Panc1 (cell line): ENCODE data around the gene ARHGAP45. TPM values are rescaled to one million over a fixed set of nuclear protein-coding genes. Genes with fewer than 3 reads are reported as not detected.

Experiments used
- ATAC-seq: fragments of 200-7000 bp; cut with Tn5 transposase; 2 replicates; pipeline ENCODE4 v1.9.1; 2020; ENCODE audit warnings: mild to moderate bottlenecking, moderate library complexity
- BruUV-seq: library from RNA; stranded (reverse); fragments of 400-500 nt; replicated peaks from 2 replicates; lab custom pipeline; 2021; lab: Mats Ljungman, UMichigan
- CTCF ChIA-PET: fragments of 300-600 bp; sonication (Branson Sonifier 250); formaldehyde crosslinking; loops from one replicate; lab custom pipeline; 2022; ENCODE audit warnings: antibody characterized with exemption; lab: Charles Lee
- POLR2A ChIA-PET: fragments of 300-600 bp; sonication (Branson Sonifier 250); formaldehyde crosslinking; loops from one replicate; lab custom pipeline; 2022; ENCODE audit warnings: antibody characterized with exemption; lab: Charles Lee
- DNase-seq: peaks from one replicate; pipeline ENCODE4 v3.0.0-alpha.2; 2010; ENCODE audit warnings: low read depth, low spot score
- H3K27ac ChIP-seq: 2 replicates; pipeline ENCODE4 v1.5.1; 2011; ENCODE audit warnings: mild to moderate bottlenecking, low read length, inconsistent platforms
- H3K27me3 ChIP-seq: fragments of 200-500 bp; sonication (Bioruptor generic); 2 replicates; pipeline ENCODE4 v1.6.0; 2014; ENCODE audit warnings: low read length, inconsistent platforms; ENCODE audit not compliant: control insufficient read depth, insufficient read depth
- H3K36me3 ChIP-seq: fragments of 200-500 bp; sonication (Bioruptor generic); 2 replicates; pipeline ENCODE4 v1.5.1; 2014; ENCODE audit warnings: inconsistent platforms, mild to moderate bottlenecking, low read length, moderate library complexity; ENCODE audit not compliant: control insufficient read depth, insufficient read depth
- H3K4me1 ChIP-seq: 2 replicates; pipeline ENCODE4 v1.5.1; 2011; ENCODE audit warnings: inconsistent platforms, mild to moderate bottlenecking, low read length, moderate library complexity; ENCODE audit not compliant: control insufficient read depth, insufficient read depth
- H3K4me3 ChIP-seq, 2 experiments: 2 replicates each; pipeline ENCODE4 v1.5.1; 2011 to 2012; ENCODE audit warnings: low read depth in 2 of 2, low read length in 2 of 2, mild to moderate bottlenecking in 2 of 2, inconsistent platforms in 1 of 2, moderate library complexity in 1 of 2
- H3K9me3 ChIP-seq: fragments of 200-500 bp; sonication (Bioruptor generic); 2 replicates; pipeline ENCODE4 v1.5.1; 2014; ENCODE audit warnings: low read depth, mild to moderate bottlenecking, inconsistent platforms, low read length, moderate library complexity; ENCODE audit not compliant: control insufficient read depth, insufficient read depth
- POLR2AphosphoS5 ChIP-seq: IDR thresholded peaks from 2 replicates; pipeline ENCODE4 v1.6.1; 2012; ENCODE audit warnings: mild to moderate bottlenecking, low read depth, low read length, moderate library complexity
- SIN3A ChIP-seq: IDR thresholded peaks from 2 replicates; pipeline ENCODE4 v1.6.1; 2012; ENCODE audit warnings: low read depth, mild to moderate bottlenecking, low read length, moderate library complexity, borderline replicate concordance; ENCODE audit not compliant: insufficient read depth
- TCF7L2 ChIP-seq: IDR thresholded peaks from 2 replicates; pipeline ENCODE4 v1.6.1; 2011; ENCODE audit warnings: mild to moderate bottlenecking, low read depth, low read length, inconsistent platforms
- in situ Hi-C: cut with HindIII; loops from 2 replicates; pipeline ENCODE4 v1.10.0; 2016; ENCODE audit warnings: low sequenced_read_pairs, low pct_unique_long_range_greater_than_20kb
- intact Hi-C: fragments of 100-400 bp; cut with micrococcal nuclease; formaldehyde crosslinking; loops from one replicate; pipeline ENCODE4 v1.10.0; 2022; ENCODE audit not compliant: unreplicated experiment
- total RNA-seq: library from RNA; stranded (reverse); gene quantifications from one replicate; pipeline ENCODE4 v1.2.1, GENCODE V29; 2021; ENCODE audit not compliant: unreplicated experiment
- TF ChIP-seq, protein P1 (sequence below): fragments of 450-650 bp; IDR thresholded peaks from 2 replicates; pipeline ENCODE4 v1.5.1; 2017; ENCODE audit warnings: mild to moderate bottlenecking
- TF ChIP-seq, protein P2 (sequence below), 2 experiments: IDR thresholded peaks; 2 replicates each; pipeline ENCODE4 v1.6.1; 2011 to 2012; ENCODE audit warnings: low read depth in 2 of 2, control low read depth in 1 of 2, low read length in 1 of 2, mild to moderate bottlenecking in 1 of 2, moderate library complexity in 1 of 2; ENCODE audit not compliant: insufficient read depth in 1 of 2

Gene ARHGAP45
- total RNA-seq, 1 experiment from 2014 or later = 27.8 TPM

DNA sequence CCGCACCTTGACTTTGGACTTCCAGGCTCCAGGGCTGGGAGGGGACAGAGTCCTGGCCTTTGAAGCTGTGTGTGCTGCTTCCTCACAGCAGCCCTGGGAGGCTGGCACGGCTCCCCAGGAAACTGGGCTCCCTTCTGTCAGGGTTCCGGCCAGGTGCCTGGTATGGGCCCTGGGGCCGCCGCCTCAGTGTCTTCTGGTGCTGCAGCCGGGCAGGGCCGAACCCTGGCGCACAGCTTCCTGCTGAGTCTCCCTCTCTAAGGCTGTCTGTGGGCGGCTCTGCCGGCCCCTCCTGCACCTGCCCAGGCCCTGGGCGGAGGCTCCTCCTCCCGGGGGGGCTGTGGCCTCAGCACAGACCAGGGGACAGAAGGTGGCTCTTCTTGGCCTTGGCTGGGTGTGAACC is 69.2 kb downstream of the ARHGAP45 start:
- TF ChIP-seq SIN3A = no peak
- no peak for TF ChIP-seq POLR2AphosphoS5
- TF ChIP-seq, protein P1, sequence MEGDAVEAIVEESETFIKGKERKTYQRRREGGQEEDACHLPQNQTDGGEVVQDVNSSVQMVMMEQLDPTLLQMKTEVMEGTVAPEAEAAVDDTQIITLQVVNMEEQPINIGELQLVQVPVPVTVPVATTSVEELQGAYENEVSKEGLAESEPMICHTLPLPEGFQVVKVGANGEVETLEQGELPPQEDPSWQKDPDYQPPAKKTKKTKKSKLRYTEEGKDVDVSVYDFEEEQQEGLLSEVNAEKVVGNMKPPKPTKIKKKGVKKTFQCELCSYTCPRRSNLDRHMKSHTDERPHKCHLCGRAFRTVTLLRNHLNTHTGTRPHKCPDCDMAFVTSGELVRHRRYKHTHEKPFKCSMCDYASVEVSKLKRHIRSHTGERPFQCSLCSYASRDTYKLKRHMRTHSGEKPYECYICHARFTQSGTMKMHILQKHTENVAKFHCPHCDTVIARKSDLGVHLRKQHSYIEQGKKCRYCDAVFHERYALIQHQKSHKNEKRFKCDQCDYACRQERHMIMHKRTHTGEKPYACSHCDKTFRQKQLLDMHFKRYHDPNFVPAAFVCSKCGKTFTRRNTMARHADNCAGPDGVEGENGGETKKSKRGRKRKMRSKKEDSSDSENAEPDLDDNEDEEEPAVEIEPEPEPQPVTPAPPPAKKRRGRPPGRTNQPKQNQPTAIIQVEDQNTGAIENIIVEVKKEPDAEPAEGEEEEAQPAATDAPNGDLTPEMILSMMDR = no peak
- TF ChIP-seq, protein P2, sequence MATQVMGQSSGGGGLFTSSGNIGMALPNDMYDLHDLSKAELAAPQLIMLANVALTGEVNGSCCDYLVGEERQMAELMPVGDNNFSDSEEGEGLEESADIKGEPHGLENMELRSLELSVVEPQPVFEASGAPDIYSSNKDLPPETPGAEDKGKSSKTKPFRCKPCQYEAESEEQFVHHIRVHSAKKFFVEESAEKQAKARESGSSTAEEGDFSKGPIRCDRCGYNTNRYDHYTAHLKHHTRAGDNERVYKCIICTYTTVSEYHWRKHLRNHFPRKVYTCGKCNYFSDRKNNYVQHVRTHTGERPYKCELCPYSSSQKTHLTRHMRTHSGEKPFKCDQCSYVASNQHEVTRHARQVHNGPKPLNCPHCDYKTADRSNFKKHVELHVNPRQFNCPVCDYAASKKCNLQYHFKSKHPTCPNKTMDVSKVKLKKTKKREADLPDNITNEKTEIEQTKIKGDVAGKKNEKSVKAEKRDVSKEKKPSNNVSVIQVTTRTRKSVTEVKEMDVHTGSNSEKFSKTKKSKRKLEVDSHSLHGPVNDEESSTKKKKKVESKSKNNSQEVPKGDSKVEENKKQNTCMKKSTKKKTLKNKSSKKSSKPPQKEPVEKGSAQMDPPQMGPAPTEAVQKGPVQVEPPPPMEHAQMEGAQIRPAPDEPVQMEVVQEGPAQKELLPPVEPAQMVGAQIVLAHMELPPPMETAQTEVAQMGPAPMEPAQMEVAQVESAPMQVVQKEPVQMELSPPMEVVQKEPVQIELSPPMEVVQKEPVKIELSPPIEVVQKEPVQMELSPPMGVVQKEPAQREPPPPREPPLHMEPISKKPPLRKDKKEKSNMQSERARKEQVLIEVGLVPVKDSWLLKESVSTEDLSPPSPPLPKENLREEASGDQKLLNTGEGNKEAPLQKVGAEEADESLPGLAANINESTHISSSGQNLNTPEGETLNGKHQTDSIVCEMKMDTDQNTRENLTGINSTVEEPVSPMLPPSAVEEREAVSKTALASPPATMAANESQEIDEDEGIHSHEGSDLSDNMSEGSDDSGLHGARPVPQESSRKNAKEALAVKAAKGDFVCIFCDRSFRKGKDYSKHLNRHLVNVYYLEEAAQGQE (IDR thresholded peaks at IDR 0.05; ENCODE audit: insufficient read depth in 1 of 2, low read depth in 2 of 2, low read length in 1 of 2) = no peak
- TF ChIP-seq TCF7L2 = no peak
- no peak overlapping the region for H3K4me3 ChIP-seq
- BruUV-seq = TSS peak; percentile 60
- DNase-seq (no peak), ATAC-seq (no peak)
- H3K4me1 ChIP-seq = peaks cover 33% of the 10 kb centered on the region
- in situ Hi-C loops = no loop called here
- H3K9me3 ChIP-seq = no peaks in the 10 kb centered on the region
- no peaks in the 10 kb centered on the region for H3K27me3 ChIP-seq
- intact Hi-C loops = no loop called here
- H3K36me3 ChIP-seq = no peaks in the 10 kb centered on the region; the same call in 1 of the 2 replicates
- CTCF ChIA-PET = no interaction called here
- POLR2A ChIA-PET = interaction anchor here (0.6 kb wide), 1 partner anchor 10 kb away, joined by 4 read pairs; no protein-coding TSS in a partner anchor
- peak overlapping the region; percentile 51; the same call in 1 of the 2 replicates for H3K27ac ChIP-seq

Other genes starting within 250 kb of the ARHGAP45 start
- 63.7 TPM for gene PLPPR3, start 245.2 kb upstream of the ARHGAP45 start, total RNA-seq
- 5.8 TPM for gene AZU1, start 239.3 kb upstream of the ARHGAP45 start, total RNA-seq
- 1.5 TPM for gene PRTN3, start 226.2 kb upstream of the ARHGAP45 start, total RNA-seq
- 0.57 TPM for gene ELANE, start 214.9 kb upstream of the ARHGAP45 start, total RNA-seq
- 9.9 TPM for gene CFD, start 207.5 kb upstream of the ARHGAP45 start, total RNA-seq
- gene MED16, start 174.0 kb upstream of the ARHGAP45 start, total RNA-seq = 39.5 TPM
- not detected for gene RNU6-9, start 173.7 kb upstream of the ARHGAP45 start, total RNA-seq
- gene R3HDM4, start 153.9 kb upstream of the ARHGAP45 start, total RNA-seq = 43.5 TPM
- 0.92 TPM for gene KISS1R, start 149.8 kb upstream of the ARHGAP45 start, total RNA-seq
- 28.9 TPM for gene ARID3A, start 141.1 kb upstream of the ARHGAP45 start, total RNA-seq
- gene WDR18, start 82.8 kb upstream of the ARHGAP45 start, total RNA-seq = 44.0 TPM
- 4.6 TPM for gene GRIN3B, start 66.7 kb upstream of the ARHGAP45 start, total RNA-seq
- 193 TPM for gene TMEM259, start 46.0 kb upstream of the ARHGAP45 start, total RNA-seq
- not detected for gene RNU6-2, start 45.6 kb upstream of the ARHGAP45 start, total RNA-seq
- 203 TPM for gene CNN2, start 40.6 kb upstream of the ARHGAP45 start, total RNA-seq
- 47.5 TPM for gene ABCA7, start 27.1 kb upstream of the ARHGAP45 start, total RNA-seq
- gene POLR2E, start 28.2 kb downstream of the ARHGAP45 start, total RNA-seq = 279 TPM
- gene GPX4, start 36.8 kb downstream of the ARHGAP45 start, total RNA-seq = 577 TPM
- 101 TPM for gene SBNO2, start 107.1 kb downstream of the ARHGAP45 start, total RNA-seq
- gene STK11, start 138.6 kb downstream of the ARHGAP45 start, total RNA-seq = 116 TPM
- 14.5 TPM for gene CBARP, start 170.8 kb downstream of the ARHGAP45 start, total RNA-seq
- gene ATP5F1D, start 174.6 kb downstream of the ARHGAP45 start, total RNA-seq = 218 TPM
- gene MIDN, start 181.4 kb downstream of the ARHGAP45 start, total RNA-seq = 118 TPM
- gene CIRBP, start 202.2 kb downstream of the ARHGAP45 start, total RNA-seq = 66.6 TPM
- 133 TPM for gene FAM174C, start 208.4 kb downstream of the ARHGAP45 start, total RNA-seq
- 7.8 TPM for gene EFNA2, start 218.7 kb downstream of the ARHGAP45 start, total RNA-seq